OCI-LY3 (cell line): ENCODE measurements around the gene MFSD11.

Experiments used
- H2AFZ ChIP-seq: fragments of 200-600, 300-600 bp; shearing (Covaris generic); 2 replicates; pipeline ENCODE4 v1.6.0; 2014; ENCODE audit warnings: antibody characterized with exemption, low read depth, low read length
- H3K27ac ChIP-seq: fragments of 200-600, 300-600 bp; sonication (generic); 2 replicates; pipeline ENCODE4 v1.5.1; 2014; ENCODE audit warnings: mild to moderate bottlenecking, low read length, moderate library complexity, mixed read lengths
- H3K27me3 ChIP-seq: fragments of 200-600, 300-600 bp; sonication (generic); 2 replicates; pipeline ENCODE4 v1.6.1; 2014; ENCODE audit warnings: low read depth, low read length, mixed read lengths
- H3K36me3 ChIP-seq: fragments of 200-600, 300-600 bp; sonication (generic); replicated peaks from 2 replicates; pipeline ENCODE3; 2014; ENCODE audit warnings: low read depth, low read length, mixed read lengths
- H3K4me1 ChIP-seq: fragments of 300-600, 200-600 bp; sonication (generic); 2 replicates; pipeline ENCODE4 v1.6.1; 2014; ENCODE audit warnings: low read length, mixed read lengths
- H3K4me2 ChIP-seq: fragments of 200-600, 300-600 bp; sonication (generic); 2 replicates; pipeline ENCODE4 v1.6.1; 2014; ENCODE audit warnings: low read length, mixed read lengths
- H3K4me3 ChIP-seq: fragments of 300-600, 200-600 bp; sonication (generic); 2 replicates; pipeline ENCODE4 v1.5.1; 2014; ENCODE audit warnings: antibody characterized with exemption, mild to moderate bottlenecking, low read length, moderate library complexity
- H3K79me2 ChIP-seq: fragments of 300-600, 200-600 bp; shearing (Covaris generic); 2 replicates; pipeline ENCODE4 v1.6.1; 2014; ENCODE audit warnings: mild to moderate bottlenecking, low read length, mixed read lengths
- H3K9ac ChIP-seq: fragments of 300-600, 200-600 bp; shearing (Covaris generic); 2 replicates; pipeline ENCODE4 v1.6.0; 2014; ENCODE audit warnings: mild to moderate bottlenecking, low read length, moderate library complexity
- H3K9me3 ChIP-seq: fragments of 200-600, 300-600 bp; shearing (Covaris generic); 2 replicates; pipeline ENCODE4 v1.6.1; 2014; ENCODE audit warnings: low read length, mixed read lengths; ENCODE audit not compliant: insufficient read depth
- H4K20me1 ChIP-seq: fragments of 200-600, 300-600 bp; sonication (generic); 2 replicates; pipeline ENCODE4 v1.6.1; 2016; ENCODE audit warnings: low read length, mixed read lengths; ENCODE audit not compliant: insufficient read depth
- CTCF ChIP-seq: fragments of 200-600, 300-600 bp; sonication (generic); IDR thresholded peaks from 2 replicates; pipeline ENCODE4 v1.5.1; 2014; ENCODE audit warnings: antibody characterized with exemption, low read length, low read depth
- EZH2phosphoT487 ChIP-seq: fragments of 200-600 bp; shearing (Covaris generic); IDR thresholded peaks from 2 replicates; pipeline ENCODE4 v1.6.1; 2018; ENCODE audit warnings: antibody characterized with exemption, mixed run types, low read depth

Gene MFSD11

GRCh38 chr17:76737676-76738467 is at the start of gene MFSD11:
MFSD11 (plus strand) TSS chr17:76738119; CDS start chr17:76738353, 234 bp downstream.
- peaks cover 44% of the 10 kb centered on the region for H3K36me3 ChIP-seq
- TF ChIP-seq CTCF, result no peak
- TF ChIP-seq EZH2phosphoT487, result no peak
- H3K4me1 ChIP-seq, result peaks cover 28% of the 10 kb centered on the region
- peak within 1 kb of the TSS; percentile 94 for H3K4me2 ChIP-seq
- peak within 1 kb of the TSS; percentile 99 for H3K9ac ChIP-seq
- peaks cover 52% of the 10 kb centered on the region for H3K79me2 ChIP-seq
- peaks cover 33% of the 10 kb centered on the region for H4K20me1 ChIP-seq
- H3K4me3 ChIP-seq, result peak within 1 kb of the TSS; percentile 98
- H3K9me3 ChIP-seq, result no peaks in the 10 kb centered on the region
- no peaks in the 10 kb centered on the region for H3K27me3 ChIP-seq
- H2AFZ ChIP-seq, result no peak within 1 kb of the TSS
- H3K27ac ChIP-seq, result peak within 1 kb of the TSS; percentile 91

GRCh38 chr17:76688165-76688622 is 49.7 kb upstream of the MFSD11 start:
- Histone ChIP-seq H3K27me3 (no peaks in the 10 kb centered on the region), H3K4me3 (no peak overlapping the region), H3K9me3 (no peaks in the 10 kb centered on the region), H3K4me1 (peaks cover 6% of the 10 kb centered on the region), H3K4me2 (no peak overlapping the region), H3K79me2 (no peaks in the 10 kb centered on the region), H4K20me1 (no peaks in the 10 kb centered on the region), H2AFZ (no peak overlapping the region), H3K36me3 (no peaks in the 10 kb centered on the region), H3K9ac (no peak overlapping the region), H3K27ac (no peak overlapping the region)
- TF ChIP-seq CTCF, result no peak
- TF ChIP-seq EZH2phosphoT487, result no peak

GRCh38 chr17:76689859-76690258 is 48.1 kb upstream of the MFSD11 start:
- Histone ChIP-seq H4K20me1 (no peaks in the 10 kb centered on the region), H3K4me3 (no peak overlapping the region), H3K79me2 (no peaks in the 10 kb centered on the region), H3K9me3 (no peaks in the 10 kb centered on the region), H3K27ac (no peak overlapping the region), H3K4me1 (peaks cover 13% of the 10 kb centered on the region), H2AFZ (no peak overlapping the region), H3K27me3 (no peaks in the 10 kb centered on the region), H3K4me2 (no peak overlapping the region), H3K36me3 (no peaks in the 10 kb centered on the region), H3K9ac (no peak overlapping the region)
- TF ChIP-seq EZH2phosphoT487, result no peak
- TF ChIP-seq CTCF, result no peak

- Histone ChIP-seq H4K20me1 (no peaks in the 10 kb centered on the region), H3K4me3 (no peak overlapping the region), H3K27ac (no peak overlapping the region), H3K4me2 (no peak overlapping the region), H3K9ac (no peak overlapping the region), H3K4me1 (peaks cover 13% of the 10 kb centered on the region), H3K36me3 (no peaks in the 10 kb centered on the region), H3K9me3 (no peaks in the 10 kb centered on the region), H3K27me3 (no peaks in the 10 kb centered on the region), H2AFZ (no peak overlapping the region), H3K79me2 (no peaks in the 10 kb centered on the region)
- no peak for TF ChIP-seq CTCF
- no peak for TF ChIP-seq EZH2phosphoT487
Measured at GRCh38 chr17:76690596-76691280, 47.2 kb upstream of the MFSD11 start.
